ENCODE measurements around the gene PTX3.

The PTX3 gene

DNA sequence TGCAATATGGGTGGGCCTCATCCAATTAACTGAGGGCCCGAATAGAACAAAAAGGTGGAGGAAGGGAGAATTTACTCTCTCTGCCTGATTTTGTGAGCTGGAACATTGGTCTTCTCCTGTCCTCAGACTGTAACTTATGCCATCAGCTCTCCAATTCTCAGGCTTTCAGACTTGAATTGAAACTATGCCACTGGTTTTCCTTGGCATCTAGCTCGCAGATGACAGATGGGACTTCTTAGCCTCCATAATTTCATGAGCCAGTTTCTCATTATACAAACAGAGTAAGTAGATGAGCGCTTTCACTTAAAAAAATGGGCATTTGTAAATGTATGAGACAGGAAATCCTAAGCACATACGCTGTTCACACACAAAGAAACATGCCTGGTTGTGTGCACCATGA lies 8.7 kb upstream of the PTX3 start:
- no peak for DNase-seq

DNA sequence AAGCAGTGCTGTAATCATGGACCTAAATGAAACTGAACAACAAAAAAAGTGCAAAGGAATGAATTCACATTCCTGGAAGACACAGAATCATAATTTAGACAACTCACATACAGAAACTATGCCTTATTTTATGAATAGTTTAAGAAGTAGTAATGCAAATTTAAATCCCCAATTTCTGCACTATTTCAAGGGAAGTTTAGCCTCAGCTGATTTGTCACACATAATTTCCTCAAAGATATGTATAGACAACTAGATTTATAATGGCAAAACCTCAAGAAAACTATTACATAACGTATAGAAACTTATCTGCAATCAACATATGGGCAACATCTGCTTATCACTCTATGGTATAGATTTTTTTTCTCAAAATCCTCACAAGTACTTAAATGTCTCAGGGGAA lies 7.8 kb upstream of the PTX3 start:
- DNase-seq = no peak

DNA sequence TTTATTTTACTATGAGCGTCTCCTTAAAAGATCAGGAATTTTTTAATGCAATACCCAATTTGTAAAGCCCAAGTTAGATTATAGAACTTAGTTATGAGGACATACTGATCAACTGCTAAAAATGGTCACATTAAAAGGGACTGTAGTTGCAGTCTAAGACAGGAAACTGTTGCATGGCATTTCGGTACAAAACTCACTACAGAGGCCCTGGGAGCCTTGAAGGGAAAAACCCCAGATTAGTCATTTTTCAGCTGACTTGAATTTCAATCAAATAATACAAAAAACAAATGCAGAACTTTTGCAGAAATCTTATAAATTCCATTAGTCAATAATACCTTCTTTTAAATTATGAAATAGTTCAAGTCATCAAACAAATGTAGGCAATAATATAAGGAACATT lies 6.9 kb upstream of the PTX3 start:
- DNase-seq = no peak

DNA sequence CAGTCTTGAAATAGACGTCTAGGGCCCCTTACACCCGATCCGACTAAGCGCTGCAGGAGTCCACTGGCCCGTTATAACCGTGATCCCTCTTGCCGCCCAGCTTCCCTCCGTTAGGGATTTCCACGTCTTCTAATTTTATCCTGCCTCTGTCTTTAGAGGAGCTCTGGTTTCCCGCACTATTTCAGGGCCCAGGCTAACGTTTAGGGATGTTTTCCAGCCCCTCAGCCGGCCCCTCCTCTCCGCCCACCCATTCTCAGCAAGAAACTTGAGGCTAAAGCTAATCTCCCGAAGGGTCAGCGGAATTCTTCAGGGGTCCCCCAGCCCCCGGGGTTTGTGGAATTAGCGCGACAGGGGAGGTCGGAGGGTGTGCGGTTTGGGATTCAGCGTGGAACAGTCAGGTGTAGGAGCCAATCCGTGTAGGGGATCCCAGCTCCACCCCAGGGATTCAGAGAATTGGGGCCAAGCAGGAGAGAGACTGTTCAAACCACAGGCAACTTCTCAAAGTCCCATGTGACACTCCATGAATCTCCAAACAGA lies 1.6 kb downstream of the PTX3 start:
- peak; percentile 41 for DNase-seq

DNA sequence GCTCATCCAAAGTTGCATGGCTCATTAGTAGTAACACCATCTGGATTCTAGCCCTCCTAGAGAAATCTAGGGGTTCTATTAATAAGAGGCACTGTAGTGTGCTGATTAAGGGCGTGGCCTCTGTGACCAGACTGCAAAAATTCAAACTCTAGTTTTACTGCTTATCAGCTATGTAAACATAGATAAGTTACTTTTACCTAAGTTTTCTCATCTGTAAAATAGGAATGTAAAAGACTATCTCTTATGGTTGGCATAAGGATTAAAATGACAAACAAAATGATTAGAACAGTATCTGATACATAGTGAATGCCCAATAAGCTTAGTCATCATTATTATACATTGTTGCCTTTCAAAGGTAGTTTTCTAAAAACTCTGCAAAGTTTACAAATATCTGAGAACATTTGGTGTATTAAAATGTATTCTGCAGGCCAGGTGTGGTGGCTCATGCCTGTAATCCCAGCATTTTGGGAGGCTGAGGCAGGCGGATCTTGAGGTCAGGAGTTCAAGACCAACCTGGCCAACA lies 4.5 kb downstream of the PTX3 start:
- DNase-seq = no peak

DNA sequence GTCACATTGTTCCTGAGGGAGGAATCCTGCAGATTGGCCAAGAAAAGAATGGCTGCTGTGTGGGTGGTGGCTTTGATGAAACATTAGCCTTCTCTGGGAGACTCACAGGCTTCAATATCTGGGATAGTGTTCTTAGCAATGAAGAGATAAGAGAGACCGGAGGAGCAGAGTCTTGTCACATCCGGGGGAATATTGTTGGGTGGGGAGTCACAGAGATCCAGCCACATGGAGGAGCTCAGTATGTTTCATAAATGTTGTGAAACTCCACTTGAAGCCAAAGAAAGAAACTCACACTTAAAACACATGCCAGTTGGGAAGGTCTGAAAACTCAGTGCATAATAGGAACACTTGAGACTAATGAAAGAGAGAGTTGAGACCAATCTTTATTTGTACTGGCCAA lies 6.1 kb downstream of the PTX3 start:
- no peak for DNase-seq

DNA sequence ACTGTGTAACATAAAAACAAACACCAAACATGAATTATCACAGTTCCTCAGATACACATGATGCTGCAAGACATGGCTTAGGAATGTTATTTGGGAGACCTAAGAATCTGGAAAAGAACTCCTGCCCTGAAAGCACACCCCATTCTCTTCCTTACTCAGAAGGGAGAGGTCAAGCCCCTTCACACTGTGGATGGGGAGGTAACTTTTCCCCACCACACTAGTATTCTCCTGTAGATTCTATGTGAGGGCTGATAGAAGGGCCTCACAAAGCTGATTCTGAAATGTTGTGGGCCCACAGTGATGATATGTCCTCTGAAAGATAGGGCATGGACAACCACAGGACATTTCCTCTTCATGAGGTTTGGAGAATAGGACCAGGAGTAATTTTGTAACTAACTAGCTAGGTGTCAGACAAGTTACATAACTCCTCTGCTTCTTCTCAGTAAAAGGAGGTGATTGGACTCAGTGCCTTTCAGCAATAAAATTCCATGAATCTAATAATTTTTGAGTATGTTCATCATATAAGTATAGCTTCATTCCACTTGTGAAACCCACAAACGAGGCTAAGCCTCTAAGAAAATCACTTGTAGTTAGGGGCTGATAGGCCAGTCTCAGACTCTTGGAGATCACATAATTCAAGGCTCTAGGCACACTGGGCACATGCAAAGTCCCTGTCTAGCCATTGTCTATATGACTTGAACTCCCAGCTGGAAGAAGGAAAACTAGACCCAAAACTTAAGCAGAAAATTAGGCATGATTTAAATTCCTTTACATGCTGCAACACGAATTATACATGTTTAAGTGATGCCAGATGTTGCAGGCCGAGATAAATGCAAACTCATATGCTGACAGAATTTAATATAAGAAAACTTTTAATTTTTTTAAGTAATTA lies 7.5 kb downstream of the PTX3 start:
- DNase-seq = no peak

DNA sequence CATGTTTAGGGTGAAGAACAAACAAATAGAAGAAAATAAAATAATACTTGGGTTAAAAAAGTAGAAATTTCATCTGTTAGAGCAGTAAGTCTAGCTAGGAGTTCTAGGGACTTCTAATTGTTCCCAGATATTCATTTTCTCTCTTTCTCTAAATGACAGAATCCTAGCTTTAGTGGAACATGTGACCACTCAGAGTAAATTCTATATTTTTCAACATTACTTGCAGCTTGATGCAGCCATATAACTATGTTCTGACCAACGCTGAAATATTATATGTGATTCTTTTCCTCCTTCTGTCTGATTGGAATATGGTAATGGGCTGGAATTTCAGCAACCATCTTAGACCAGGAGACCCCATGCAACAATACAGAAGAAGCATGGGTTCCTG lies 8.1 kb downstream of the PTX3 start:
- DNase-seq = no peak

DNA sequence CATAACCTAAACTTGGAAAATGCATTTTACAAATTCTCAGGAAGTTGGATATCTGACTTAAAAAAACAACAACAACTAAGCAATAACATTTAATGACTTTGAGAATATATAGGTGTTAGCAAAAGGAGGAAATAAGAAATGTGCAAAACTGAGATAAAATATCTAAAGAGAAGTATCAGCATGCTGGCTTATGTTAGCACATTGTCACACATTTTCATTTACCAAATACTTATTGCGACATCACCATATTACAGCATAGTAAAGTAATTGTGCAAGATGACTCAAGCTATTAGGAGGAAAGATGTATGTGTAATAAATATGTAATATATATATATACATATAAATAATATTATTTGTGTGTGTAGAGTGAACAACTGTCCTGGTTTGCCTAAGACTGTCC lies 9.2 kb downstream of the PTX3 start:
- DNase-seq = no peak

DNA sequence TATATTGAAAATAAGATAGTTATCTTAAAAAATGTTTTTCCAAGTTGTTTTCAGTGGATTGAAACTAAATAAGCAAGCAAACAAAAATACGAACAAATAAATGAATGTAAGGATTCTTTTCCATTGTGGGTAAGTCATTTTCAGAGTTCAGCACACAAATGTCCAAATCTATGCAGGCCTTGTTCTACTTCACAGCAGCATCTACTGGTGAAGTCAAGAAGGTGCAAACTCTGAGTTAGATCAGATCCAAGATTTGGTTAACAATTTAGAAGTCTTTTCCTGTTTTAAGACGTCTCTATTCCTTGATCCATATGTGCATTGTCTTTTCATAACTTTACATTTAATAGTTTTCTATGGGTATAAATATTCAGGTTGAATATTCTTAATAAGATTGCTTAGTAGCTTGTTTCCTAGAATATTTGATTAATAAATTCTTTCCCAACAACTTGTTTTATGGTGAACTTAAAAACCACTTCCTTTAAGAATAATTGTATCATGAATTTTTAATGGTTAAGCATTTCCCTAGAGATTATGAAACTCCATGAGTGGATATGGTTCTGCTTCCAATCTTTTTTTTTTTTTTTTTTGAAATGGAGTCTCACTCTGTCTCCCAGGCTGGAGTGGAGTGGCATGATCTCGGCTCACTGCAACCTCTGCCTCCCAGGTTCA lies 10.5 kb downstream of the PTX3 start:
- peak; percentile 8 for DNase-seq

DNA sequence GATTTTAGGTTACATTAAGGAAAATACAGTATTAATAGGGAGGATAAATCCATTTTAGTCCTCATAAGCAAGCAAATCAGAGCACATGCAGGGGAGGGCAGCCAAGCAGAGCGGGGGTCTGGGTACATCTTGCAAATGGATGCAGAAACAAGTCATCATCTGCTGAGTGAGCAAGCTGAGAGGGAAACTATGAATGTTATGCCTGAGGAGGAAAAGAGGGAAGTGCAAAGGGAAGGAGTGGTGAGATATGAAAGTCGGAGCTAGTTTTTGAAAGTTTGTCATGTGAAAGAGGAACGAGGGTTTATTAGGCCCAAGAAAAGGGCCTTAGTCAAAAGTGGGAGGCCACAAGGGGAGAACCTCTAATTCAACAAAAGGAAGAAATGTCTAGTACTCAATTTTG lies 15.4 kb downstream of the PTX3 start:
- no peak for DNase-seq

DNA sequence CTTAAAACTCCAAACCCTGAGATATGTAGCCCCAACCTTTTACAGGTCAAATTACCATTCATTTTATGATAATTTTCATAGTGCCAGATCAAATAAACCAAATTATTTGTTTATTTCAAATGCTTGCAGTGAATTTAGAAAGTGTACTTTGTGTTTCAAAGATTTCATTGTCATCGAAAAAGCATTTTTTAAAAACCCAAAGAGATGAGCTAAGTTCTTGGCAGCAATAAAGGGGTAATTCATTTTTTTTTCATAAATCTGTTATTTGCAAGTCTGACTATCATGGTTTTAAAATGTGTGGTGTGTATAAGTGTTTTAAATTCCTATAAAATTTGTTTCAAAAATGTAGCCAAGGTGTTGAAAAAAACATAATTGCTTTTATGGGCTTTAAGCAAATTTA lies 17.2 kb downstream of the PTX3 start:
- DNase-seq = no peak

DNA sequence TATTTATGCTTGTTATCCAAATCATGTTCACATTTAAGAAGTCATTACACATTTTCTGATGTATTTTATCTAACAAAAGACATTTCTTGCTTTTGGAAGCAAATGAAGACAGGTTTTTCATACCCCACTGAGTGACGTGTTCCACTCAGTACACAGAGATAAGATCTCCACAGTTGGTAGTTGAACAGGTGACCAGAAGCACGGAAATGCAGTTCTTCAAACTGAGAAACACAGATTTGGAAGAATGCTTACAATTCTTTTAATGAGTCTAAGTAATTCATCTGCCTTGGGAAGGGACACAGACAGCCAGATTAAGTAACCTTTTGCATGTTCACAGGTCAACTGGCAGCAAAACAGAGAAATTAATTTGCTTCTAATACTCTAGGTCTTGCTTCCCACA lies 23.1 kb downstream of the PTX3 start:
- DNase-seq = no peak

DNA sequence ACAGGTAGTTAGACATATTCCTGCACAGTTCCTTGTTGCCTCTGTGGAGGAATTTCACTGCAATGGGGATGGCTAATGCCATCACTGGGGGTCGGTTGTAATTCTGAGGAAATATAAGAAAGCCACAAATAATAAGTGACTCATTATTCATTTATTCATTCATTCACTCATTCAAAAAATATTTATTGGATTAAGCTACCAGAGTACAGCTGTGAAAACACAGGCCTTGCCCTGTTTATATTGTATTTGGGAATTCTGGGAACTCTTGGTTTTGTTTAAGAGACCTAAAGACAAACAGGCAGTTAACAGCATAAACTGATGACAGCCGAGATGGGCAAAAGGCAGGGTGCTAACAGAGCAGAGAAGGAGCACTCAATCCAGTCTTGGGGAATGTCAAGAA lies 23.6 kb downstream of the PTX3 start:
- no peak for DNase-seq

DNA sequence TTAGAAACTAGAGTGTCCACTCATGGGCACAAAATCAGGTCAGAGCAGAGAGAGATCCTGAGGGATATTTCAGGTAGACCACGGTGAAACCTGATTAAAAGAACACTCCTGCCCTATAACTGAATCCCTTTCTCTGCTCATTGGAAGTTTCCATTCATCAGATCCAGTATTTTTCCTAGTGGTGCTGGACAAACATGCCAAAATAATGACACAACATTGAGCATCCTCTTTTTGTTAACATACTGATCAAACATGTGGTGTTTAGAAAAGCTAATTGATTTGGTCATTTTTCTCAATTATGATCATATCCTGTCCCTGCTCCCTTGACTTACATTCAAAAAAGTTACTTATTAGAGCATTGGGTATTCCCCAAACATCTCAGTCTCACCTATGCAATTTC lies 27.2 kb downstream of the PTX3 start:
- no peak for DNase-seq

DNA sequence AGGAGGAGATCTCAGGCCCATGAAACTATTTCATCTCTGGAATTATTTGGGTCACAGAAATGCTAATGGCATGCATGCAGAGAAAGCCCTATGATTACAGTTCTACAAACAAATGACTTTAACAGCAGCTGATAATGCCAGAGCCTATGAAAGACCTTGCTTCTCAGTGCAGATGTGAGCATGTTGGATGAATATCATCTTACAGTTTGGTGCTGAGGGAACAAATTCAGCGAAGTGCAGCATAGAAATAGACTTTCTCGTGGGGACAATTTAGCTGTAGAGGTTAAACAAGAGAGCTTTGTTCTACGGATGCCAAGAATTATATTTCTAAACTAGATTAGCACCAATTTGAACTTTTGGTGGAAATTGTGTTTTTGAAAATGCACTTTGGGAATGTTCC lies 27.7 kb downstream of the PTX3 start:
- DNase-seq = no peak

DNA sequence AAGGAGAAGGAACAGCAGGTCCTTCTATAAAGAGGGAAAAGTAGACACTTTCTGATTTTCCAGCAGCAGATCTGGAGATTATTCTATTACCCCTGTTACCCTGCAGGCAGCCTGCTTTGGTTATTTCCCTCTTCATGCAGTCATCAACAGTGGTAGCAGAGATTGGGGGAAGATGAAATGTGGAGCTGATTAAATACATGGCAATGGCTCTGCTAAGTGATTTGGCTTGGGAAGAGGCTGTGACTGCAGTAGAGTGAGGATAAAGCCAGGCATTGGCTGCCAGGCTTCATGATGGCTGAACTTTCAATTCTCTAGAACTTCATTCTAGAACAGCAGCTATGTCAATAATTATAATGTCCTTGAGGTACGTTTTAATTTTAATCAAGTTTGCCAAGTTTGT lies 29.1 kb downstream of the PTX3 start:
- no peak for DNase-seq

DNA sequence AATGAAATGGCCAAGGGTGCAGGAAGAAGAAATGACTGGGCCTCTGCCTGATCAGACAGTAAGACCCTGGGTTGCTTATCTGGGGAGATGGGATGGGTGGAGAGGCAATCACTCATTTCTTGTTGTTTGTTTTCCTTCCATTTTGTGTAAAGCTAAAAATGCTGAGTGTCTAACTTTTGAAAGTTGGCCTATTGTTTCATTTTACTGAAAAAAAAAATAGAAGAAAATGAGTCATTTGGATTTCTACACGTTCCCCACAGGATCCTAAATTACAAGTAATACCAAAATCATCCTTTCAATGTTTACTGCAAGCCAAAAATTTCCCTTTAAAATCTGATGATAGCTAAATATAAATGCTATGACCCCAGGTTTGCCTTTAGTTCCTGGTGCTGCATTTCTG lies 30.6 kb downstream of the PTX3 start:
- DNase-seq = no peak

DNA sequence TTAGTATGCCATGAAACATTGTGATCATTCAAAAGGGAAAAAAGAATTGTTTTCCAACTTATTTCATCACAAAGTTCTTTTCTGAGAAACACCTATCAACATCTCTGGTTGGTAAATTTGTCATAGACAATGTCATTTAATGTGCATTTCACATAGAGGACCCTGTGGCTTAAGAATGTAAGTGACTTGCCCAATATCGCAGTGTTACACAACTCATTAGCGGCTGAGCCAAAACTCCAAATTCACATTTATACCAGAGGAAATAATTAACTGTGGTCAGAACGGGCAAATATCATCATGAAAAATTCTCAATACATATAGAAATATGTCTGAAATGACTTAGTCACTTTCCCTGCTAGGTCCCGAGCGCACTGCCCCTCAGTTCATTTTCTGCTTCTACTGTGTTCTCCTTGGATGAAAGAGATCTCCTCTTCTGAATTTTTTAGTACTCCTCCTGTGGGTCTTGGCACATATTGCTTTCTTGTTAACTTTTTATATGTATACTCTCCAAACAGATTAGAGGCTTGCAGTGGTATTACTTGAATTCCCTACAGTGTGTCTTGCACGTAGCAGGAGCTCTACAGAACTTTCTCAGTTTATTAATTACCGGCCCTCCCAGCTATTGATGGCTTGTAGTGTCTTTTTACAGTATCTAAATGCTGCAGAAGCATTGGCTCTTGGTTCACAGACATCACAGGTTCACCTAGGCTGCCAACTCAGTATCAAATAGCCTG lies 33.1 kb downstream of the PTX3 start:
- no peak for DNase-seq

DNA sequence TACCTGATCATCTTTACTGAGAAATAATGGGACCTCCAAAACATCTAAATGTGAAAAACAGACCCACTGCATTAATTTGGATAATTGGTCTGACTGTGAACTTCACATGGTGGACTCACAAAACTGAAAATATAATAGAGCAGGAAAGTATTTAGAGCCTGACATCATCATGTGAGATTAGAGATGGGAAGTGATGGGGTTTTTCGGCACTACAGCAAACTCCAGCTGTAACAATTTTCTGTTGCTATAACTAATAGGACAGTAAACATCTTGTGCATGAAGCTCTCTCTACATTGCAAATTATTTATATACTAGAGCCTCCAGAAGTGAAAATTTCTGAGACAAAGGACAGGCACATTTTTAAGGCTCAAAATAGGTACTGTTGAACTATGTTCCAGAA lies 34.4 kb downstream of the PTX3 start:
- no peak for DNase-seq

DNA sequence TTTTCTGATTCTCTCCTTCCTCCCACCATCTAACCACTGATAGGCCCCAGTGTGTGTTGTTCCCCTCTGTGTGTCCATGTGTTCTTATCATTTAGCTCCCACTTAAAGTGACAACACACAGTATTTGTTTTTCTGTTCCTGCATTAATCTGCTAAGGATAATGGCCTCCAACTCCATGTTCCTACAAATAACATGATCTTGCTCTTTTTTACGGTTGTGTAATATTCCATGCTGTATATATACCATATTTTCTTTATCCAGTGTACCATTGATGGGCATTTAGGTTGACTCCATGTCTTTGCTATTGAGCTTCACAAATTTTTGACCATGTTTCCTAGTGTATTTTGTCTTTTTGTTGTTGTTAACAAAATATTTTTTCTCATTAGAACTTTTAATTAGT lies 36.0 kb downstream of the PTX3 start:
- no peak for DNase-seq

DNA sequence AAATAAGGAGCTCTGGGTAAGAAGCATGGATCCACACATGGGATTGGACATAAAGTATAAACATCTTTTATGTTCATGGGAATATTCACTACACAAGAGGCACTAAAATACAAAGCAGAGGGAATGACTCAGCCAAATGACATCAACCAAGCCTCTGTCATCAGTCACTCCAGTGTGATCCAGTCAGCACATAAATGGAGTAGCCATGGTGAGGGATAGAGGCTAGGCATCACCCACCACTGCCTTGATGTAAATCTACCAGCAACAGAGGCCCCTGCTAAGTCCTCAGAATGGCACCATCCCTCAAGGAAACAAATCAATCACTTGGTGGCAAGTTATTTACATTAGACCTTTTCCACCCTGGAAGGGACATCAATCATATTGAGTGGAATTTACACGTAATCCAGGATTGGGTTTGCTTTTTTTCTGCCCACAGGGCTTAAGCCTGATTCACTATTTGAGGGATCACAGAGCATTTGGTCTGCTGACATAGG lies 39.3 kb downstream of the PTX3 start:
- DNase-seq = no peak

DNA sequence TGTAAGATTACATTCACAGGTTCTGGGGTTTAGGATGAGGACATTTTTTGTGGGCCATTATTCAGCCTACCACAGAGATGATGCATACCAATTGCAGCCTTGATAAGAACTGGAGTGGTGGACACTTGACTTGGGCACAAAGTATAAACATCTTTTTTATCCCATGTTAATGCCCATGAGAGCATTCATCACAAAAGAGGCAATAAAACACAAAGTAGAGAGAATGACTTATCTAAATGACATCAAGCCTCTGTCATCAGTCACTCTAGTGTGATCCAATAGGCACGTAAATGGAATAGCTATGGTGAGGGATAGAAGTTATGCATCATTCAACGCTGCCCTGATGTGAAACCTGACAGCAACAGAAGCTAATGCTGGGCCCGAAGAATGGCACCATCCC lies 40.8 kb downstream of the PTX3 start:
- DNase-seq = no peak

Data from NCI-H1092 treated with DMSO at 0.1 percent for 48 hours (cell line).